GF-D8 (cell line): ENCODE measurements around the gene KCNIP1.

Experiments used
- DNase-seq: peaks from one replicate; lab custom pipeline; 2025; lab: John Stamatoyannopoulos, UW

The KCNIP1 gene

DNA sequence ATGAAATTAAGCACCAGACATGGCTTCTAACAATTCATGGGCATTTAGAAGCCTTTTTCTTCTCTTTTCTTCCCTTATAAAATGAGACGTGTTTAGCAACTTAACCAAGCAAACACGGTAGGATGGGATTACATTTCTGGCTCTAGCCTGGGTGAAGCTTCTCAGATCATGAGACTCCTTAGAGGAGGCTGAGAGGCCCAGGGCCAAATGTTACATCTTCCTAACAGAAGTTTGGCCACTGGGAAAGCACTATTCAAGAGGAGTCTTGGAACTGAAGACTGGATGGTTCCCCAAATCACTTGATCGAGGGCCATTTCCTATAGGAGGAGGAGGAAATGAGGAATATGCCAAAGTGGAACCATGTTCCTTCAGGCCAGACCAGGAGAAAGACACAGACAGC lies 281.6 kb downstream of the KCNIP1 start:
- no peak for DNase-seq
